Mononuclear cell (primary cell): ENCODE data around the gene DYSF. TPM values are rescaled to one million over a fixed set of nuclear protein-coding genes. Genes with fewer than 3 reads are reported as not detected.

Experiments used
- H3K27me3 ChIP-seq: 2 replicates; pipeline ENCODE4 v1.6.0; 2011; ENCODE audit warnings: low read length, control low read depth; ENCODE audit not compliant: insufficient read depth
- H3K4me1 ChIP-seq: 2 replicates; pipeline ENCODE4 v1.5.1; 2011; ENCODE audit warnings: mild to moderate bottlenecking, low read length, control low read depth; ENCODE audit not compliant: insufficient read depth
- H3K4me3 ChIP-seq: 2 replicates; pipeline ENCODE4 v1.5.1; 2011; ENCODE audit warnings: mild to moderate bottlenecking, low read length, moderate library complexity
- H3K9me3 ChIP-seq: 2 replicates; pipeline ENCODE4 v1.5.1; 2011; ENCODE audit warnings: low read depth, mild to moderate bottlenecking, control low read depth, low read length
- total RNA-seq: library from RNA; depleted of rRNA; stranded (reverse); fragments of >200 nt; gene quantifications from one replicate; pipeline ENCODE4 v1.2.3, GENCODE V29; 2012

The DYSF gene
- total RNA-seq, 1 donor, result 13.3 TPM

GRCh38 chr2:71534826-71535225 is 81.5 kb downstream of the DYSF start:
- Histone ChIP-seq H3K9me3 (no peaks in the 10 kb centered on the region), H3K4me3 (no peak overlapping the region), H3K4me1 (no peaks in the 10 kb centered on the region), H3K27me3 (no peaks in the 10 kb centered on the region)

DNA sequence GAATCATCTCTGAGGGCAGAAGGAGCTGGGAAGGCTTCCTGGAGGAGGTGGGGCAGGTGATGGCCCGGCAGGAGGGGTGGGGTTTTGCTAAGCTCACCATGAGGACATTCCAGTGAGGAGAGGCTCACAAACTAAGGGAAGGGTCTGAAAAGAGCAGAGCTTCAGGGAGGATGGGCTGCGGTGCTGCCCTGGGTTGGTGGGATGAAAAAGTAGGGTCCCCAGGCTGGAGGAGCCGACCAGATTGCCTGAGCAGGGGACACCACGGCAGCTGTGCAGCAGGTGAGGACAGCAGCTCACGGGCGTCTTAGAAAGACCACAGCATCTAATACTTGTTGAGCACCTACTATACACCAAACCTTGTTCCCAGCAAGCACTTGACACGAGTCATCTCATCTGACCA is 82.2 kb downstream of the DYSF start:
- no peaks in the 10 kb centered on the region for H3K9me3 ChIP-seq
- H3K27me3 ChIP-seq, result no peaks in the 10 kb centered on the region
- no peak overlapping the region for H3K4me3 ChIP-seq
- H3K4me1 ChIP-seq, result no peaks in the 10 kb centered on the region

DNA sequence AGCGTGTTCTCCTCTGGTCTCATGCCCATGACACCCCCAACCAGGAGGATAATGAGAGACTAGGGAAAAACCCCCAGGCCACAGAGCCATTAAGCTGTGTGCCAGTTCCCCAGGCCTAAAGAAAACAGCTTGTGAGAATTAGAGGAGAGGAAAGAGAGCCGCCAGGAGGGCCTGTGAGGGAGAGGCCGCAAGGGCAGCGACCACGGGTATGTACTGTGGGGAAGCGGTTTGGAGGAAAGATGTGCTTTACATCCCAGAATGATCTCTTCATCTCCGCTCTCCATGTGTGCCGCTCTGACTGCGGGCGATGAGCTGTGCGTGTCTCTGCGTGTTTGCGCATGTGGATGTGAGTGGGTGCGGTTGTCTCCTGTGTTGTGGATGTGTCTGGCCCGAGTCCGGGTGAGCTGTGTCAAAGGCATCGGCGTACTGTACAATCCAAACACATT is 82.9 kb downstream of the DYSF start:
- Histone ChIP-seq H3K9me3 (no peaks in the 10 kb centered on the region), H3K27me3 (no peaks in the 10 kb centered on the region), H3K4me1 (no peaks in the 10 kb centered on the region), H3K4me3 (no peak overlapping the region)

- Histone ChIP-seq H3K9me3 (no peaks in the 10 kb centered on the region), H3K4me1 (no peaks in the 10 kb centered on the region), H3K4me3 (no peak overlapping the region), H3K27me3 (no peaks in the 10 kb centered on the region)
These were observed 84.9 kb downstream of the DYSF start for GRCh38 chr2:71538241-71538640.

DNA sequence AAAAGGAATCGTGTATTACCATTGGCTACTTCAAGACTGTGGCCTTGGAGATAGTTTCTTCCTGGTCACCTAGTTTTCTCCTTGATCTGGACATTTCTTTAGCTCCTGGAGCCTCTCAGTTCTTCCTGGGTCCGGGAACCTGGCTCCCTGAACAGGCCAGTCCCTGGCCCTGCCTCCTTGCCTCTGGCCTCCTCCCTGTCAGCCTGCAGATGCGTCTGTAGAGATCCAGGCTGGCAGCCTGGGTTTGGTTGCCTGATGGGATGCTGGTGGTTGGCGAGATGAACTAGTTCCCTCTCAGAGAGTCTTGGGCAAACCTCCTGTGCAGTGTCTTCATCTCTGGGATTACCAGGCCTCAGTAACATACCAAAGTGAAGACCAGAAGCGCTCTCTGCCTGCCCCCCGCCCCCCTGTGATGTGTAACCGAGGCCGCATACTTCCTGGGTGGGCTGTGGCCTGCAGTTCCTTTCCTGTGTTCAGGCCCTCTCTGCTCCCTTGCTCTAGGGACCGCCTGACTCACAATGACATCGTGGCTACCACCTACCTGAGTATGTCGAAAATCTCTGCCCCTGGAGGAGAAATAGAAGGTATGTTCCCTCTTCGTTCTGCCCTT is 85.4 kb downstream of the DYSF start:
- H3K4me3 ChIP-seq, result no peak overlapping the region
- H3K27me3 ChIP-seq, result no peaks in the 10 kb centered on the region
- no peaks in the 10 kb centered on the region for H3K9me3 ChIP-seq
- no peaks in the 10 kb centered on the region for H3K4me1 ChIP-seq

DNA sequence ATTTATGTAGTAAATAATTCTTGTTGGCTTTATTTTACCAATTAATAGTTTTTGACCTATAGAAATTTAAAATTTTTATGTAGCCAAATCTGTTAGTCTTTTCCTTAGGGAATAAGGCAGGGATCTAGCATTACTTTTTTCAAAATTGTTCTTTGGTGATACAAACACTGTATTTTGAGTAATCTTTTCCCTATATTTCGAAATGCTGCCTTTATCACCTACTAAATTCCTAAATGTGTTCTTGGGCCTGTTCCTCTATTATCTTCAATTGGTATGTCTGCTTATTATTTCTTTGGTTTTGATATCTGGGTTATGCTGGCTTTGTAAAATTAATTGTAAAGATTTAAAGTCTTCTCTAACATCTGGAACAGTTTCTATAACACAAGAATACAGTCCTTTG is 87.5 kb downstream of the DYSF start:
- H3K4me3 ChIP-seq, result no peak overlapping the region
- H3K9me3 ChIP-seq, result no peaks in the 10 kb centered on the region
- peaks cover 7% of the 10 kb centered on the region for H3K4me1 ChIP-seq
- no peaks in the 10 kb centered on the region for H3K27me3 ChIP-seq

DNA sequence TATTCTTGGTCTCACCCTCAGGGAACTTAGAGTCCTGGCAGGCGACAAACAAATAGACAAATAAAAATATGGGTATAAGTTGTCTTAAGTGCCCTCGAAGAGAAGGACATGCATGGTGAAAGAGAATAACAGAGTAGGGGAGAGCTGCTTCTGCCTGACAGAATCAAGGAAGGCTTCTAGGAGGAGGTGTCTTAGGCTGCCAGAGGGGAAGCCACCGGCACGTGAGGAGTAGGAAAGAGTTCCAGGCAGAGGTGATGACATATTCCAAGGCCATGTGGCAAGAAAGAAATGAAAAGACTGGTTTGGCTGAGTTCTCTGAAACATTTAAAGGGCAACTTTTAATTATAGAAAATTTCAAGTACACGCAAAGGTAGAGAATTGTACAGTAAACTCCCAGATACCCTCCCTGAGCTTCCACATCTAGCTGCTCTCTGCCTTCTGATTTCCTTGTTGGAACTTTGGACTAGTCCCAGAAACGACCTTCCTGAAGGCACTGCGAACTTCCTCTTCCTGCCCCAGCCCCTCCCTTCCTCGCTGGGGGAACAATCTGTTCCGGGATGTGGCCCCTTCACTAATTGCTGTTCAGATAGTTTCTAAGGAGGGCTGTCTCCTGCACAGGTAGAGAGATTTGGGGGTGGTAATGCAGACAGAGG is 91.7 kb downstream of the DYSF start:
- Histone ChIP-seq H3K9me3 (no peaks in the 10 kb centered on the region), H3K27me3 (no peaks in the 10 kb centered on the region), H3K4me3 (no peak overlapping the region), H3K4me1 (peaks cover 7% of the 10 kb centered on the region)

GRCh38 chr2:71545572-71546274 is 92.4 kb downstream of the DYSF start:
- Histone ChIP-seq H3K9me3 (no peaks in the 10 kb centered on the region), H3K27me3 (no peaks in the 10 kb centered on the region), H3K4me3 (no peak overlapping the region), H3K4me1 (peaks cover 7% of the 10 kb centered on the region)

GRCh38 chr2:71546275-71546638 is 92.9 kb downstream of the DYSF start:
- H3K4me1 ChIP-seq, result peaks cover 7% of the 10 kb centered on the region
- no peaks in the 10 kb centered on the region for H3K27me3 ChIP-seq
- no peaks in the 10 kb centered on the region for H3K9me3 ChIP-seq
- H3K4me3 ChIP-seq, result no peak overlapping the region

- Histone ChIP-seq H3K27me3 (no peaks in the 10 kb centered on the region), H3K4me3 (no peak overlapping the region), H3K9me3 (no peaks in the 10 kb centered on the region), H3K4me1 (peaks cover 7% of the 10 kb centered on the region)
These were observed 93.5 kb downstream of the DYSF start for GRCh38 chr2:71546777-71547281.

- Histone ChIP-seq H3K9me3 (no peaks in the 10 kb centered on the region), H3K4me1 (peaks cover 7% of the 10 kb centered on the region), H3K27me3 (no peaks in the 10 kb centered on the region), H3K4me3 (no peak overlapping the region)
These were observed 94.4 kb downstream of the DYSF start for GRCh38 chr2:71547616-71548285.

DNA sequence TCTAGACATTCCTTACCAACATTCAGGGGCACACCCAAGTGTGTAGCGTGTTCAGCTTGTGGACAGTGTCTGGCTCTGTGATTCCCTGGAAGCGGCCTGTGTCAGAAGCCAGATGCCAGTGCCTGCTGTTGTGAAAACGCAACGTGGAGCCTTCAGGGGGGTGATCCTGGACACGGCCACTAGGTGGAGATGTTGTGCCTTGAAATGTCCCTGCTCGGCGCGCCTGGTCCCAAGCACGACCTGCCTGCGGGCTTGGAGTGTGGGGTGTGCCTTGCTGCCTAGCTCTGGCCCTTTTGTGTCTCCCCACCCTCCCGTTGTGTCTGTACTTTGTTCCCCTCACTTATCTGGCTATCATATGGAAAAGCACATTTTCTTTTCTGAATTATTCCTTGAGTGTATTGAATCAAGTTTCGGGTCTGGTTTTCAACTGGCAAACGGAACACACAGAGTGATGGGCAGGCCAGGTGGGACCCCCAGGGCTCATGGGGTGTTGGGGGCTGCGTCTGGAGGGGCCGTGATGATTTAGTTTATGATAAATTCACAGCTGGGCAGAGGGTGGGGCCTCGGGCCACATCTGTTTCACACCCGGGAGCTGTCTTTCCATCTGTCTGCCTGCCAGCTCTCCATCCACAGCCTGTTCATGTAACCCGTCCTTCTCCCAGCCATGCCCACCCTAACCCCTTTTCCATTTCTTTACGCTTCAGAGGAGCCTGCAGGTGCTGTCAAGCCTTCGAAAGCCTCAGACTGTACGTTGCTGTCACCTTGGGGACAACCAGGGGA is 95.5 kb downstream of the DYSF start:
- H3K4me1 ChIP-seq, result peaks cover 7% of the 10 kb centered on the region
- no peaks in the 10 kb centered on the region for H3K27me3 ChIP-seq
- H3K9me3 ChIP-seq, result no peaks in the 10 kb centered on the region
- H3K4me3 ChIP-seq, result no peak overlapping the region

DNA sequence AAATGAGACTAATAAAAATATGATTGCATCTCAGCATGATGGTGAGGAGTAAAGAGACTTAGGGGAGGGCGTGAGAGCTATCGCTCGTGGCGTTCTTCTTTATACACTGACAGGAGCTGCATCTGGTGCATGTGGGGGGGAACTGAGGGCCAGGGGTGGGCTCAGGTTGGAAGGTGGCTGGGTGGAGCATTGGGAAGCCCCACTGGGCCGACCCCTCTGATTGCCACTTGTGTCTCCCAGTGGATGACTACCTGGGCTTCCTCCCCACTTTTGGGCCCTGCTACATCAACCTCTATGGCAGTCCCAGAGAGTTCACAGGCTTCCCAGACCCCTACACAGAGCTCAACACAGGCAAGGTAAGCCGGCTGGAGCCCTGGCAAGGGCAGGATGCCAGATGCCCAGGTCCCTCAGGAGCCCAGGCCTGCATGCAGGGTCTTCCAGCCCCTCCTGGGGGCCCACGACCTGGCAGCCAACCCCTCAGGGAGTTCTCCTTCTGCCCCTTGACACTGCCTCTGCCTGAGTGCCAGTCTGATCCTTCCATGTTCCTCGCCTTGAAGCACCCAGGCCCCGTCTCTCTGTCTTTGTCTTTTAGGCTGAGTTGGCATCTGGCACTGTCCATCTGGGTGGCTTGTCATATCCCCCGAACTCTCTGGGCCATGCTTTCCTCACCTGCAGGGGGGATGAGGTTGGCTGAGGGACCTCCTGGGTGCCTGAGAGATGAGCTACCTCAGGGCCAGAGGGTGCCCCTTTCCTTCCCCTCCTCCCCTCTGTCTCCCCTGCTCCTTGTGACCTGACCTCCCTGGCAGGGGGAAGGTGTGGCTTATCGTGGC is 97.7 kb downstream of the DYSF start:
- H3K9me3 ChIP-seq, result no peaks in the 10 kb centered on the region
- no peaks in the 10 kb centered on the region for H3K27me3 ChIP-seq
- no peaks in the 10 kb centered on the region for H3K4me1 ChIP-seq
- H3K4me3 ChIP-seq, result no peak overlapping the region

DNA sequence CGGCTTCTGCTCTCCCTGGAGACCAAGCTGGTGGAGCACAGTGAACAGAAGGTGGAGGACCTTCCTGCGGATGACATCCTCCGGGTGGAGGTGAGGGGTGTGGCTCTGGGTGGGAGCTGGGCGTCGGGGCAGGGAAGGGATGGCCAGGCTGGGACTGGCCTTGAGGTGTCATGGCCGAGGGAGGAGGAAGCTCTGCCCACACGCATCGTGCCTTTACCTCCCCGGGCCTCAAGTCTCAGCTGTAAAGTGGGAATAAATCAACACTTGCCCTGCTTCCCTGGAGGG is 98.2 kb downstream of the DYSF start:
- Histone ChIP-seq H3K27me3 (no peaks in the 10 kb centered on the region), H3K9me3 (no peaks in the 10 kb centered on the region), H3K4me1 (no peaks in the 10 kb centered on the region), H3K4me3 (no peak overlapping the region)
